ENCODE measurements around the gene ARHGAP19. TPM values are rescaled to one million over a fixed set of nuclear protein-coding genes. Genes with fewer than 3 reads are reported as not detected.

ARHGAP19 gene
- total and polyA plus RNA-seq, 9 of the 15 experiments (the other 6 are each of a cell fraction or from before 2014, with no cell fraction given) = 14.8 to 49.5 (median 26.8) TPM

DNA sequence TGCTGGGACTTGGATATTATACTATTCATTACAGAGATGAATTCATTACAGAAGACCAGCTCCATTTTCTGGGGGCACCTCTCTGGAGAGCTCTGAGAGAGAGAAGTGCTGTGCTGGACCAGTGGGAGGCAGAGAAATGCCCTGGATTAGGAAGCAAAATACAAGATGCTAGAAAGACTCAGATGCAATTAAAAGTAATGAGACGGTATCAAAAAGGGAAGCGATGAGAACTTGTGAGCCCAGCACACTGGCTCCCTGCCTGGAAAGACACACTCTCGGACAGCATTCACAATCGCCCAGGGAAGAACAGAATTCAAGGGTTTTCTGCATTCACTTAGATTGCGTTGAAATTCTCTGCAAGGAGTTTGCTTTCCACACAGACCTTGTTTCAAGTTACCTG is 45.6 kb upstream of the ARHGAP19 start:
- Histone ChIP-seq H3K27me3 (ENCODE audit: control insufficient read depth in 2 of 2, insufficient read depth in 2 of 2, low read length in 2 of 2) (no peaks in the 10 kb centered on the region), H3K9me3 (replicated peaks; ENCODE audit: control insufficient read depth, insufficient read depth, low read depth, low read length) (no peaks in the 10 kb centered on the region), H3K4me3 (no peak overlapping the region), H3K4me1 (replicated peaks in 1 of 2; ENCODE audit: control insufficient read depth in 2 of 2, insufficient read depth in 2 of 2, low read length in 2 of 2) (peaks cover 3 to 22% of the 10 kb centered on the region in 2 experiments; a peak in 4 of 5 replicates), H3K36me3 (ENCODE audit: control insufficient read depth, insufficient read depth, low read length) (0 out of 3 replicates have a peak, but pooled peaks cover 4% of the 10 kb centered on the region), H3K27ac (ENCODE audit: extremely low read depth, low read depth, low read length) (no peak overlapping the region), H3K79me2 (ENCODE audit: control insufficient read depth, insufficient read depth, low read length) (peaks cover 11% of the 10 kb centered on the region), H3K4me2 (ENCODE audit: insufficient read depth, low read length) (no peak overlapping the region), H2AFZ (ENCODE audit: low read depth, low read length) (0 out of 2 replicates have a peak overlapping the region, but pooled peaks have one; percentile 44), H4K20me1 (replicated peaks; ENCODE audit: control insufficient read depth, insufficient read depth, low read length) (no peaks in the 10 kb centered on the region), H3K9ac (ENCODE audit: insufficient read depth in 1 of 2, low read depth in 2 of 2, low read length in 2 of 2) (no peak overlapping the region), H3K9me1 (ENCODE audit: control insufficient read depth, insufficient read depth, low read length) (no peaks in the 10 kb centered on the region)
- intact Hi-C loops (cut with micrococcal nuclease) = no loop called here
- ATAC-seq = no peak
- CTCF ChIA-PET (ENCODE audit: low intra/inter-chr PET ratio) = no interaction called here
- in situ Hi-C loops (cut with MboI) = no loop called here
- DNase-seq (ENCODE audit: extremely low read depth in 1 of 4, low spot score in 3 of 4) = no peak
- no TSS peak for BruUV-seq (replicated peaks)
- 74% methylated on average over 4 of the region's 5 CpGs for WGBS (ENCODE audit: insufficient coverage, low coverage, missing lambda C conversion rate)
- POLR2A ChIA-PET = interaction anchor here (1.3 kb wide), 1 partner anchor 9 kb away, joined by 4 read pairs; no protein-coding TSS in a partner anchor
- TF ChIP-seq MTA2 (IDR thresholded peaks at IDR 0.05; ENCODE audit: low read depth) (no peak), MEF2D (tag; conservative IDR thresholded peaks at IDR 0.05; ENCODE audit: low read depth) (no peak), RBM34 (IDR thresholded peaks at IDR 0.05; ENCODE audit: borderline replicate concordance, insufficient read depth, low read length) (no peak), CHD1 (IDR thresholded peaks at IDR 0.05; ENCODE audit: low read length) (no peak), SAFB2 (IDR thresholded peaks at IDR 0.05; ENCODE audit: borderline replicate concordance, low read depth, low read length, severe bottlenecking) (no peak), ZNF444 (CRISPR knock-in tag; IDR thresholded peaks at IDR 0.05) (no peak), TSC22D4 (tag; IDR thresholded peaks at IDR 0.05) (no peak), ZNF175 (CRISPR knock-in tag; IDR thresholded peaks at IDR 0.05; ENCODE audit: low read depth) (no peak), RBM15 (IDR thresholded peaks at IDR 0.05; ENCODE audit: insufficient read depth, low read length) (no peak), CREB1 (IDR thresholded peaks at IDR 0.05) (no peak), CREB1 (CRISPR knock-in tag; IDR thresholded peaks at IDR 0.05) (no peak), ZNF436 (CRISPR knock-in tag; IDR thresholded peaks at IDR 0.05) (no peak), HMG20B (CRISPR knock-in tag; IDR thresholded peaks at IDR 0.05) (no peak), ZNF124 (CRISPR knock-in tag; IDR thresholded peaks at IDR 0.05) (no peak)
- TF ChIP-seq, protein P1, sequence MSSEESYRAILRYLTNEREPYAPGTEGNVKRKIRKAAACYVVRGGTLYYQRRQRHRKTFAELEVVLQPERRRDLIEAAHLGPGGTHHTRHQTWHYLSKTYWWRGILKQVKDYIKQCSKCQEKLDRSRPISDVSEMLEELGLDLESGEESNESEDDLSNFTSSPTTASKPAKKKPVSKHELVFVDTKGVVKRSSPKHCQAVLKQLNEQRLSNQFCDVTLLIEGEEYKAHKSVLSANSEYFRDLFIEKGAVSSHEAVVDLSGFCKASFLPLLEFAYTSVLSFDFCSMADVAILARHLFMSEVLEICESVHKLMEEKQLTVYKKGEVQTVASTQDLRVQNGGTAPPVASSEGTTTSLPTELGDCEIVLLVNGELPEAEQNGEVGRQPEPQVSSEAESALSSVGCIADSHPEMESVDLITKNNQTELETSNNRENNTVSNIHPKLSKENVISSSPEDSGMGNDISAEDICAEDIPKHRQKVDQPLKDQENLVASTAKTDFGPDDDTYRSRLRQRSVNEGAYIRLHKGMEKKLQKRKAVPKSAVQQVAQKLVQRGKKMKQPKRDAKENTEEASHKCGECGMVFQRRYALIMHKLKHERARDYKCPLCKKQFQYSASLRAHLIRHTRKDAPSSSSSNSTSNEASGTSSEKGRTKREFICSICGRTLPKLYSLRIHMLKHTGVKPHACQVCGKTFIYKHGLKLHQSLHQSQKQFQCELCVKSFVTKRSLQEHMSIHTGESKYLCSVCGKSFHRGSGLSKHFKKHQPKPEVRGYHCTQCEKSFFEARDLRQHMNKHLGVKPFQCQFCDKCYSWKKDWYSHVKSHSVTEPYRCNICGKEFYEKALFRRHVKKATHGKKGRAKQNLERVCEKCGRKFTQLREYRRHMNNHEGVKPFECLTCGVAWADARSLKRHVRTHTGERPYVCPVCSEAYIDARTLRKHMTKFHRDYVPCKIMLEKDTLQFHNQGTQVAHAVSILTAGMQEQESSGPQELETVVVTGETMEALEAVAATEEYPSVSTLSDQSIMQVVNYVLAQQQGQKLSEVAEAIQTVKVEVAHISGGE (CRISPR knock-in tag; IDR thresholded peaks at IDR 0.05) = no peak
- FAIRE-seq = no peak

Data from K562 (cell line).